Measurements from ENCODE around the gene PLXNA4.

- TF ChIP-seq CTCF (IDR thresholded peaks at IDR 0.05) (no peak), POLR2A (IDR thresholded peaks at IDR 0.05) (no peak)
These were observed 256.8 kb downstream of the PLXNA4 start for GRCh38 chr7:132319481-132319880.

Data from body of pancreas (tissue), 4 donors.